ENCODE measurements around the gene TPH2. TPM values are rescaled to one million over a fixed set of nuclear protein-coding genes. Genes with fewer than 3 reads are reported as not detected.

Gene TPH2
- total RNA-seq (2022; extraction: Qiagen RNA extraction): 0.06 TPM in 1 of 5 replicates, not detected in the others

DNA sequence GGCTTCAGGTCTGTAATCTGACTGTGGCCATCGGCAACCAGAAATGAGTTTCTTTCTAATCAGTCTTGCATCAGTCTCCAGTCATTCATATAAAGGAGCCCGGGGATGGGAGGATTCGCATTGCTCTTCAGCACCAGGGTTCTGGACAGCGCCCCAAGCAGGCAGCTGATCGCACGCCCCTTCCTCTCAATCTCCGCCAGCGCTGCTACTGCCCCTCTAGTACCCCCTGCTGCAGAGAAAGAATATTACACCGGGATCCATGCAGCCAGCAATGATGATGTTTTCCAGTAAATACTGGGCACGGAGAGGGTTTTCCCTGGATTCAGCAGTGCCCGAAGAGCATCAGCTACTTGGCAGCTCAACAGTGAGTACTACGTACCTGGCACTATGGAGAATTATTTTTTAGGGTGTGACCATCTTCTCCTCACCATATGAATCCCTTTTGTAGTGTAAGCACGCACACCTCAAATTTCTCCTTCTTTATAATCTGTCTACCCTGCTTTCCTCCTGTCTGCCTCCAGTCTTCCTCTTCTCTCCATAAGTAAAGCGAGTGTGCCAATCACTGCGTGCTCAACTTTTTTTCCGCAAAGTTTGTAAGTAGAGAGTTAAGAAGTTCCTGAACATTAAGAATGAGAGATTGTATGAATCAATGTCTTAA is at the start of gene TPH2:
Gene TPH2, plus strand, starts transcription at position 118 of the 658 bp plus-strand sequence. Its CDS starts 142 bp downstream, at position 260.

Other genes with a start within 250 kb of the TPH2 start
- 43.4 to 55.4 TPM (median 49.6 TPM) in 5 replicates for gene RAB21, start 184.0 kb upstream of the TPH2 start, total RNA-seq (2022; extraction: Qiagen RNA extraction)
- 21.5 to 27.3 TPM (median 23.2 TPM) in 5 replicates for gene TBC1D15, start 99.1 kb upstream of the TPH2 start, total RNA-seq (2022; extraction: Qiagen RNA extraction)

Measured in A549 treated with dexamethasone at 1 μM for 4 hours (cell line).